Measurements from ENCODE around the gene HNRNPF. TPM values are rescaled to one million over a fixed set of nuclear protein-coding genes. Genes with fewer than 3 reads are reported as not detected.

The HNRNPF gene, protein sequence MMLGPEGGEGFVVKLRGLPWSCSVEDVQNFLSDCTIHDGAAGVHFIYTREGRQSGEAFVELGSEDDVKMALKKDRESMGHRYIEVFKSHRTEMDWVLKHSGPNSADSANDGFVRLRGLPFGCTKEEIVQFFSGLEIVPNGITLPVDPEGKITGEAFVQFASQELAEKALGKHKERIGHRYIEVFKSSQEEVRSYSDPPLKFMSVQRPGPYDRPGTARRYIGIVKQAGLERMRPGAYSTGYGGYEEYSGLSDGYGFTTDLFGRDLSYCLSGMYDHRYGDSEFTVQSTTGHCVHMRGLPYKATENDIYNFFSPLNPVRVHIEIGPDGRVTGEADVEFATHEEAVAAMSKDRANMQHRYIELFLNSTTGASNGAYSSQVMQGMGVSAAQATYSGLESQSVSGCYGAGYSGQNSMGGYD
- total RNA-seq (2012; rRNA removed), result 207 and 276 TPM in 2 replicates
- polyA plus RNA-seq (2012; rRNA removed), result 147 and 169 TPM in 2 replicates
- polyA plus RNA-seq (2012; cell fraction: cytosol; rRNA removed), result 75.0 and 90.4 TPM in 2 replicates
- 58.9 and 93.6 TPM in 2 replicates for polyA plus RNA-seq (2012; cell fraction: nucleus; rRNA removed; ENCODE audit: low replicate concordance)
- Bru-seq, nascent RNA, result percentile 97 among the genes with signal in this experiment
- BruChase-seq, experiment 1, labeled RNA remaining after a 6-hour chase, result percentile 93 among the genes with signal in this experiment
- percentile 95 among the genes with signal in this experiment for BruChase-seq, experiment 2, labeled RNA remaining after a 2-hour chase
- long read RNA-seq, transcript HNRNPF-207 (4 exons, 2,676 nt), result minor isoform, 12 of 309 reads
- long read RNA-seq, transcript HNRNPF-201 (4 exons, 2,186 nt), result minor isoform, 15 of 309 reads
- long read RNA-seq, transcript HNRNPF-204 (3 exons, 2,755 nt), result minor isoform, 57 of 309 reads
- long read RNA-seq, transcript HNRNPF-203 (4 exons, 2,617 nt), result major isoform, 62 of 309 reads
- long read RNA-seq, partial matches to known transcripts, result 2 of 309 reads
- long read RNA-seq, other reads (novel, unspliced or antisense), result 160 of 309 reads

DNA sequence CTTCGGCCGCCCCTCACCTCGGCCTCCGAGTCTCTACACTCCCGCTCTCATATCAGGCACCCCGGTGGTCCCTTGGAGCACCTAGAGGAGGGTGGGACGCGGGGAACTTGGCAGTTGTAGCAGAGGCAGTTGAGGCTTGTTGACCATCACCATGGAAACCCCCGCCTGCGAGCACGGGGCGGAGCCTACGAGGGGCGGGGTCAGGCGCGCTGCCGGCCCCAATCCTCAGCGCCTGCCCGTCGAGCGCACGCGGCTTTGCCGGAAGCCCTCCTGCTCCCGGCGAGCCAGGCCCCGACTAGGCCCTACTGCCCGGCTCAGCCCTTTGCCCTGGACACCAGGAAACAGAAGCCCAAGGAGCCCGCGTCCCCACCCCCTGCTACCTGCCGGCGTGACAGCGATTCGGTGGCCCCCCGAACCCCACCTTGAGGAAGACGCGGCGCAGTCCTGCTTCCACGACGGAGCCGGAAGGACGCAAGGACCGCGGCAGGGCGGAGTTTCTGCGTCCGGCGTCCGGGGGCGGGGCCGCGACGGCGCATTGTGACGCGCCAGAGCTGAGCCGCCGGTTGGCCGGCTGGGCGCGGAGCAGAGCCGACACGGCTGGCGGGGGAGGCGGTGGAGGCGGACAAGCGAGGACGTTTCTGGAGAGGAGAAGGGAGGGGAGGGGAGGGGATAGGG is at the start of gene HNRNPF:
Gene HNRNPF, minus strand, starts transcription at position 477 of the 675 bp plus-strand sequence. CDS start 21,302 bp downstream, outside the sequence.
- ChIA-PET CTCF (no interaction called here), POLR2A (ENCODE audit: unreplicated experiment) (interaction anchor here (0.5 to 0.6 kb wide), 2 partner anchors 24 to 142 kb away, joined by 3 to 5 read pairs; partner anchors contain the start of gene RASGEF1A)
- H2BK120ac ChIP-seq (ENCODE audit: low read depth, low read length), result peak within 1 kb of the TSS; percentile 84
- H3K79me1 ChIP-seq (ENCODE audit: low read depth in 1 of 2, low read length in 2 of 2), result peaks cover 4 to 23% of the 10 kb centered on the region in 2 experiments; a peak in 2 of 4 replicates
- H3K56ac ChIP-seq (ENCODE audit: extremely low read depth, insufficient read depth, low read length), result peak within 1 kb of the TSS; percentile 77
- H3K27me3 ChIP-seq (ENCODE audit: control insufficient read depth, insufficient read depth, low read length), result no peaks in the 10 kb centered on the region
- no peaks in the 10 kb centered on the region for H3K36me3 ChIP-seq (ENCODE audit: control insufficient read depth, insufficient read depth, low read length)
- H3K4ac ChIP-seq (ENCODE audit: low read depth, low read length), result peak within 1 kb of the TSS; percentile 98
- H3K9me3 ChIP-seq (ENCODE audit: control insufficient read depth, insufficient read depth, low read length), result no peaks in the 10 kb centered on the region
- dilution Hi-C loops (cut with HindIII; ENCODE audit: low sequenced_read_pairs, unreplicated experiment) (no loop called here), in situ Hi-C loops (cut with MboI; ENCODE audit: low sequenced_read_pairs) (loop anchor here (25.0 kb wide), 1 partner anchor 1578 kb away; the partner anchor contains the start of gene DEPP1), intact Hi-C loops (cut with micrococcal nuclease) (loop anchor here (1.0 to 5.0 kb wide), 2 partner anchors 28 to 272 kb away; partner anchors contain the start of genes CSGALNACT2 and ZNF487)
- peak within 1 kb of the TSS; percentile 97 for H2AFZ ChIP-seq (replicated peaks; ENCODE audit: low read length, poor library complexity)
- peak within 1 kb of the TSS; percentile 91 to 98 for H4K8ac ChIP-seq (ENCODE audit: low read depth in 2 of 2, low read length in 2 of 2)
- no TSS peak for BruUV-seq (replicated peaks)
- peak within 1 kb of the TSS; percentile 48 for H3K18ac ChIP-seq (ENCODE audit: low read depth, low read length)
- H4K5ac ChIP-seq (ENCODE audit: low read depth, low read length), result peak within 1 kb of the TSS; percentile 86
- ATAC-seq (ENCODE audit: low read depth), result peak; percentile 89
- peak within 1 kb of the TSS; percentile 99 for H3K14ac ChIP-seq (replicated peaks; ENCODE audit: low read depth, low read length)
- peaks cover 2% of the 10 kb centered on the region; the same call in 1 of the 2 replicates for H3K4me1 ChIP-seq (ENCODE audit: control insufficient read depth, insufficient read depth, low read length)
- H2AK5ac ChIP-seq (ENCODE audit: low read depth, low read length), result peak within 1 kb of the TSS; percentile 77
- DNase-seq, result peak; percentile 93
- 0% methylated on average over 8 of the region's 68 CpGs; no CpG with 5 or more reads in 1 of the 2 experiments for WGBS, 2 experiments (ENCODE audit: extremely low coverage in 2 of 2, insufficient read length in 1 of 2)
- peak within 1 kb of the TSS; percentile 82 for H3K4me3 ChIP-seq (ENCODE audit: insufficient read depth, low read depth, low read length)
- peak within 1 kb of the TSS; percentile 88 for H3K4me2 ChIP-seq (ENCODE audit: low read depth, low read length)
- H4K91ac ChIP-seq (ENCODE audit: insufficient read depth, low read depth, low read length), result peak within 1 kb of the TSS; percentile 68
- H2AK9ac ChIP-seq (replicated peaks; ENCODE audit: low read depth, low read length, poor library complexity), result peak within 1 kb of the TSS; percentile 97
- peak; percentile 80; the same call in 1 of the 2 replicates for TF ChIP-seq MAZ (IDR thresholded peaks at IDR 0.05; ENCODE audit: borderline replicate concordance, low read depth, low read length)
- TF ChIP-seq BHLHE40 (IDR thresholded peaks at IDR 0.05; ENCODE audit: low read depth, low read length), result 0 out of 2 replicates have a peak, but pooled peaks have one; percentile 8
- TF ChIP-seq, protein P1, sequence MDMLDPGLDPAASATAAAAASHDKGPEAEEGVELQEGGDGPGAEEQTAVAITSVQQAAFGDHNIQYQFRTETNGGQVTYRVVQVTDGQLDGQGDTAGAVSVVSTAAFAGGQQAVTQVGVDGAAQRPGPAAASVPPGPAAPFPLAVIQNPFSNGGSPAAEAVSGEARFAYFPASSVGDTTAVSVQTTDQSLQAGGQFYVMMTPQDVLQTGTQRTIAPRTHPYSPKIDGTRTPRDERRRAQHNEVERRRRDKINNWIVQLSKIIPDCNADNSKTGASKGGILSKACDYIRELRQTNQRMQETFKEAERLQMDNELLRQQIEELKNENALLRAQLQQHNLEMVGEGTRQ (IDR thresholded peaks at IDR 0.05; ENCODE audit: low read depth, low read length), result peak; percentile 53
- TF ChIP-seq POLR2A (IDR thresholded peaks at IDR 0.05; ENCODE audit: low read depth, low read length), result peak; percentile 92
- TF ChIP-seq RCOR1 (IDR thresholded peaks at IDR 0.05; ENCODE audit: insufficient replicate concordance, low read length), result no peak
- TF ChIP-seq NFE2L2 (IDR thresholded peaks at IDR 0.05; ENCODE audit: low read depth, low read length), result no peak
- no peak for TF ChIP-seq RAD21 (IDR thresholded peaks at IDR 0.05; ENCODE audit: low read length)
- TF ChIP-seq MXI1 (IDR thresholded peaks at IDR 0.05; ENCODE audit: borderline replicate concordance, low read depth, low read length), result peak; percentile 90; the same call in 1 of the 2 replicates
- no peak for TF ChIP-seq SMC3 (IDR thresholded peaks at IDR 0.05; ENCODE audit: low read depth, low read length)
- TF ChIP-seq CHD1 (IDR thresholded peaks at IDR 0.05; ENCODE audit: low read depth, low read length), result no peak
- H3K27ac ChIP-seq (ENCODE audit: insufficient read depth, low read length), result peak within 1 kb of the TSS; percentile 97
- H3K9ac ChIP-seq (ENCODE audit: low read depth, low read length), result peak within 1 kb of the TSS; percentile 77
- peak within 1 kb of the TSS; percentile 67; the same call in 2 of the 3 replicates for H2BK15ac ChIP-seq (ENCODE audit: low read depth, low read length)
- no peak within 1 kb of the TSS for H2BK20ac ChIP-seq (ENCODE audit: low read depth, low read length)
- no peaks in the 10 kb centered on the region; the same call in 1 of the 2 replicates for H3K9me1 ChIP-seq (ENCODE audit: insufficient read depth, low read length)
- peaks cover 46% of the 10 kb centered on the region for H4K20me1 ChIP-seq (ENCODE audit: insufficient read depth, low read length)
- peak within 1 kb of the TSS; percentile 93 for H3K23ac ChIP-seq (ENCODE audit: low read depth, low read length)
- peak within 1 kb of the TSS; percentile 88 for H2BK5ac ChIP-seq (ENCODE audit: low read depth, low read length, poor library complexity, severe bottlenecking)
